Activated T-cell treated with anti-CD3 and anti-CD28 coated beads, Interleukin-2, amount 50 U/mL, for 1 hour (primary cell): Measurements from ENCODE around the gene PIGZ.

Experiments
- DNase-seq: peaks from one replicate; pipeline ENCODE4 v3.0.0-alpha.2; 2020

Gene PIGZ

GRCh38 chr3:197001106-197001971 is 32.7 kb upstream of the PIGZ start:
- no peak for DNase-seq

- DNase-seq = no peak
Observed at GRCh38 chr3:197000211-197000610, 31.6 kb upstream of the PIGZ start.

GRCh38 chr3:196998966-196999760 is 30.5 kb upstream of the PIGZ start:
- no peak for DNase-seq

GRCh38 chr3:196997311-196997710 is 28.7 kb upstream of the PIGZ start:
- no peak for DNase-seq

- no peak for DNase-seq
Observed at GRCh38 chr3:196996454-196997265, 28.0 kb upstream of the PIGZ start.

GRCh38 chr3:196995646-196996355 is 27.2 kb upstream of the PIGZ start:
- DNase-seq = no peak

- no peak for DNase-seq
Observed at GRCh38 chr3:196995027-196995426, 26.4 kb upstream of the PIGZ start.

- no peak for DNase-seq
Observed at GRCh38 chr3:196994056-196994455, 25.4 kb upstream of the PIGZ start.

GRCh38 chr3:196992461-196993065 is 23.9 kb upstream of the PIGZ start:
- no peak for DNase-seq

GRCh38 chr3:196991581-196992460 is 23.2 kb upstream of the PIGZ start:
- no peak for DNase-seq

- no peak for DNase-seq
Observed at GRCh38 chr3:196990601-196991007, 22.0 kb upstream of the PIGZ start.

- DNase-seq = no peak
Observed at GRCh38 chr3:196989721-196990262, 21.2 kb upstream of the PIGZ start.

GRCh38 chr3:196988241-196989029 is 19.8 kb upstream of the PIGZ start:
- no peak for DNase-seq

- no peak for DNase-seq
Observed at GRCh38 chr3:196987022-196987421, 18.4 kb upstream of the PIGZ start.

GRCh38 chr3:196985954-196986885 is 17.6 kb upstream of the PIGZ start:
- DNase-seq = no peak

- no peak for DNase-seq
Observed at GRCh38 chr3:196985298-196985697, 16.7 kb upstream of the PIGZ start.

GRCh38 chr3:196983186-196983585 is 14.6 kb upstream of the PIGZ start:
- DNase-seq = no peak

GRCh38 chr3:196981657-196982056 is 13.0 kb upstream of the PIGZ start:
- DNase-seq = no peak

- no peak for DNase-seq
Observed at GRCh38 chr3:196979545-196979944, 10.9 kb upstream of the PIGZ start.
